Anterior cingulate cortex (tissue), 58 donors: ENCODE measurements around the gene PADI2.
A peak's percentile ranks its signal among the peaks of the same experiment; 100 is the strongest.

ENCODE experiments used
- DNase-seq, 58 donors: peaks; one replicate each; lab custom pipeline; 2025; lab: John Stamatoyannopoulos, UW

Gene PADI2

GRCh38 chr1:17119076-17119772, at the start of gene PADI2:
TSS of gene PADI2 (minus strand) at chr1:17119451. CDS start at chr1:17119371, 80 bp downstream.
- peak in 56 of 58 donors; percentile 11 to 90 (median 76) for DNase-seq

DNA sequence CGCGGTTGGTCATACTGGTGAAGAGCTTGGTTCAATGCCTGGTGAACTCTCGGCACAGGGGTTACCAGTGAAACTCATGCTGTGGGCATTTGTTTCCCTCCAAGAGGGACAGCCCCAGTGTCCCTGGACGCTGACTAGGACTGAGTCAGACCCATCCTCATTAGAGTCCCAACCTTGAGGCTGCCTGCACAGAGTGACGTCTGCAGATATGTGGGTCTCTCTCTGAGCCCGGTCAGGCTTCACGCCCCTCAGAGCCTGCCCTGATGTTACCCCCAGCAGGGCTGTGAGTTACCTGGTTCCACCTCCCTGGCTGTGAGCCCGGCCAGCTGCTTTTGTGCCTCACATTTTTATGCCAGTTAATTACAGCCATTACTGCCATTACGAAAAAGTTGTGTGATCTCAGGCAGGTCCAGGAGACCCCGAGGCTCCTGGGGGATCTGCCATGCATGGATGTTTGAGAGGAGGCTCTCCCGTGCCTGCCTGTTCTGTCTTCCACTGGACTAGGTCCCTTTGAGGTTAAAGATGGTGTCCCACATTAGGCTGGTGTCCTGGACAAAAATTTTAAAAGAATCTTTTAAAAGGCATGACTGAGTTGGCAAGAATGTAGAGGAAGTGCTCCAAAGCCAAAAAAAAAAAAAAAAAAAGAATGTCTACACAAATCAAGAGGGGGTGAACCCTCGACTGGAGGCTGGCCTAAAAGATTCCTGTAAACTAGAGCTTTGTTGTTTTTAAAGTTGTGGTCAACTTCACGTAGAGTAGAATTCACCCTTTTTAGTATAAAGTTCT, 49.0 kb upstream of the PADI2 start:
- no peak for DNase-seq

GRCh38 chr1:17167786-17168090, 48.5 kb upstream of the PADI2 start:
- DNase-seq = no peak

GRCh38 chr1:17167041-17167785, 48.0 kb upstream of the PADI2 start:
- DNase-seq = no peak

DNA sequence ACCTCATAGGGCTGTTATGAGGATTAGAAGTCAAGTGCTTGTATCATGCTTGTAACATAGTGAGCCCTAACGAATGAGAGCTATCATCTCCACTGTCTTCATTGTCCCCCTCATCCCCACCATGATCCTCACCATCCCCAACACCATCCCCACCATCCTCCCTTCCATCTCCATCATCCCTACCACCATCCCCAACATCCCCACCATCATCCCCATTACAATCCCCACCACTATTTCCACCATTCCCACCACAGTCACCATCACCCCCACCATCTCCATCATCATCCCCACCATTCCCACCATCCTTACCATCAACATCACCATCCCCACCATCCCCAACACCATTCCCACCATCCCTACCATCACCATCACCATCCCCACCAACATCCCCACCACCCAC, 46.6 kb upstream of the PADI2 start:
- DNase-seq = no peak

DNA sequence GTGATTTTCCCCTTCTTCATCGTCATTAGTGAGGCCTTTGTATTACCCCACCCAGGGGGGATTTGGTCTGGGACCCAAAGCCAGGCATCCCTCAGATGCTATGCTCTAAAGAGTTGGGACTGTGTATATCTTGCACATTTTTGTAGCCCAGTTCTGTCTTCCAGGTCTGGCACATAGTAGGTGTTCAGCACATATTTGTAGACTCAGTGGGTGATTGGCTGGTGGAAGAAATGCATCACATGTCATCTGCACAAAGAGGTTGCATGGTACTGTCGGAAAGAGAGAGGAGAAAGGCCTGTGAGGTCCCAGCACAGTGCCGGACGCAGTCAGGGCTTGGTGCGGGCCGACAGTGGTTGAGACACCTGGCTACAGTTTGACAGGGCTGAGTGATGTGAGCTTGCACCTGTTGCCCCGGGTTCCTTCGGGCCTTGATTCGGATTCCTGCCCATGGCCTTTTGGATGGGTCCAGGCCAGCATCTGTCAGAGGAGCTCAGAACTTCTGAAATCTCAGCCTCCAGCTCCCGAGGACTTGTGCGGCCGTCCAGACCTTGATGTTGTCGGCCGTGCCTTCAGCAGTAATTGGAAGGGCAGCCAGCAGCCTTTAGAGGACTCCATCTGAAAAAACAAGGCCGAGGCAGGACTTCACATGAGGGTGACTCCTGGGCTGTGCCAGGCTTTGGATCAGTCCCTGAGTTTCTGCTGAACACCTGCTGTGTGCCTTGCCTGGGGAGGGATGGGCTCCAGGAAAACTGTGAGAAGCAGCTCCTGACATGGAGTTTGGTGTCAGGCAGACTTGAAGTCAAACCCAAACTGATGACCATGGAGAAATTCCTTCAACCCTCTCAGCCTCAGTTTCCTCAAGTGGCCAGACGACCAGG, 44.8 kb upstream of the PADI2 start:
- no peak for DNase-seq

GRCh38 chr1:17163371-17163770, 44.1 kb upstream of the PADI2 start:
- DNase-seq = no peak

- DNase-seq = no peak
Measured at GRCh38 chr1:17162941-17163340, 43.7 kb upstream of the PADI2 start.

- DNase-seq = no peak
Measured at GRCh38 chr1:17161926-17162800, 42.9 kb upstream of the PADI2 start.

- no peak for DNase-seq
Measured at GRCh38 chr1:17161137-17161740, 42.0 kb upstream of the PADI2 start.

- no peak for DNase-seq
Measured at GRCh38 chr1:17158961-17159360, 39.7 kb upstream of the PADI2 start.

DNA sequence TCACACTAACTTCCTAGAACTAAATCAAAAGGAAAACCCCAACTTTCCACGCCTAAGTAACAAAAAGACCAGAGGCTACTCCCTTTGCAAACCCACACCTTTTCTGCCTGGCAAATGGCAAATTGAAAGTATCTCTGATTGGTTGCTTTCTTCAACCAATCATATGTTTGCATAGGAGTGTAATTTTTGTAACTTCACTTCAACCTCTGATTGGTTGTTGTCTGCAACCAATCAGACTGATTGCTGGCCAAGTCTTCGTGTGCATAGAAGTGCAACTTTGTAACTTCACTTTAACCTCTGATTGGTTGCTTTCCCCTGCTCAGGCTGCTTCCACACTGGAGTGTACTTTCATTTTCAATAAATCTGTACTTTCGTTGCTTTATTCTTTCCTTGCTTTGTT, 36.9 kb upstream of the PADI2 start:
- DNase-seq = no peak

- no peak for DNase-seq
Measured at GRCh38 chr1:17155257-17155920, 36.1 kb upstream of the PADI2 start.

- no peak for DNase-seq
Measured at GRCh38 chr1:17149771-17150170, 30.5 kb upstream of the PADI2 start.

DNA sequence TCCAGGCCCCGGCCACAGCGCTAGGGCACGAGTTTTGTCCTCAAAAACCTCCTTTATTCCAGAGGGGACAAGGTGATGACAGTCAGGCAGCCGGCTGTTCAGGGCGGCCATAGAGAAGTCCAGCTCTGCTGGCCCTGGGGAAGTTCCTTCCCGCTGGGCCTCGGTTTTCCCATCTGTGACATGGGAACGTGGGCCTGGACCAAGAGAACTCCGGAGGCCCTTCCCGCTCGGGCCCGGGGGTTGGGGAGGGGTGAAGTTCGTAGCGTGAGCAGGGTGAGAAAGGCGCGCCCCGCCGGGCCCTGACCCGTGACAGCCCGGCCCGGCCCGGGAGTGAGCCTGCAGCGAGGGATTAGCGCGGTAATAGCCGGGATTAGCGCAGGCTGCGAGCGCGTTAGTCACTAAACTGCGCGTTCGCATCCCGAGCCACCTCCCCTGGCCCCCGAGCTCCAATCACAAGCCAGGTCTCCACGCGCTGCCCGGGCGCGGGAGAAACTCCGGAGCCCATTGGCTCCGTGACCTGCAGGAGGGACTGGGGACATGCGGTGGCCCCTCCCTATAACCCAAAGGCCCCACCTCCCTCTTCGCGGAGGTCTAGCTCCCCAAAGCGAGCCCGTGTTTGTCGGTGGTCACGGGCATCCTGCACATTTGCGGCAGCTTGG, 29.8 kb upstream of the PADI2 start:
- peak in 5 of 58 donors; percentile 1 to 5 (median 4) for DNase-seq

GRCh38 chr1:17145648-17146047, 26.4 kb upstream of the PADI2 start:
- DNase-seq = no peak

DNA sequence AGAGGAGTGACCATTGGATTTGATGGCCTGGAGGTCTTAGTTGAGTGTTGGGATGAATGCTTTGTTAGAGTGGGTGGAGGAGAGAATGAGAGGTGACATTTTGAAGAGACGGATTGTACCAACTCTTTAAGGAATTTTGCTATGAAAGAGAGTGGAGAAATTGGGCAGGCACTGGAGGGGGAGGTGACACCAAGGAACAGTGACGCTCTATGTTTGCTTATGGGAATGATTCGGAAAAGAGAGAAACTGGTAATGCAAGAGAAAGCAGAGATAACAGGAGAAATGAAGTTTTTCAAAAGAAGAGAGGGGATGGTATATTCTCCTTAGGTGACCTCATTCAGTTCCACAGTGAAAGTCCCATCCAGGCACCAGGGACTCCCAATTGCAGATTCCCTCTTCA, 24.5 kb upstream of the PADI2 start:
- no peak for DNase-seq
